MM.1S (cell line): ENCODE data around the gene ZNF277.

Source experiments
- EZH2 ChIP-seq: fragments of 300-600 bp; sonication (generic); optimal IDR thresholded peaks from 2 replicates; pipeline ENCODE3; 2017; ENCODE audit warnings: low read depth, mild to moderate bottlenecking, antibody characterized with exemption, low read length, mixed read lengths
- EZH2phosphoT487 ChIP-seq: fragments of 300-600 bp; sonication (generic); IDR thresholded peaks from 2 replicates; pipeline ENCODE4 v1.6.1; 2018; ENCODE audit warnings: antibody characterized with exemption, low read length
- TF ChIP-seq, protein P1 (sequence below): fragments of 300-600 bp; sonication (generic); IDR thresholded peaks from 2 replicates; pipeline ENCODE4 v1.5.1; 2016; ENCODE audit warnings: antibody characterized with exemption, low read length, mixed read lengths

GRCh38 chr7:112254709-112255387, 48.4 kb downstream of the ZNF277 start:
- TF ChIP-seq, protein P1, sequence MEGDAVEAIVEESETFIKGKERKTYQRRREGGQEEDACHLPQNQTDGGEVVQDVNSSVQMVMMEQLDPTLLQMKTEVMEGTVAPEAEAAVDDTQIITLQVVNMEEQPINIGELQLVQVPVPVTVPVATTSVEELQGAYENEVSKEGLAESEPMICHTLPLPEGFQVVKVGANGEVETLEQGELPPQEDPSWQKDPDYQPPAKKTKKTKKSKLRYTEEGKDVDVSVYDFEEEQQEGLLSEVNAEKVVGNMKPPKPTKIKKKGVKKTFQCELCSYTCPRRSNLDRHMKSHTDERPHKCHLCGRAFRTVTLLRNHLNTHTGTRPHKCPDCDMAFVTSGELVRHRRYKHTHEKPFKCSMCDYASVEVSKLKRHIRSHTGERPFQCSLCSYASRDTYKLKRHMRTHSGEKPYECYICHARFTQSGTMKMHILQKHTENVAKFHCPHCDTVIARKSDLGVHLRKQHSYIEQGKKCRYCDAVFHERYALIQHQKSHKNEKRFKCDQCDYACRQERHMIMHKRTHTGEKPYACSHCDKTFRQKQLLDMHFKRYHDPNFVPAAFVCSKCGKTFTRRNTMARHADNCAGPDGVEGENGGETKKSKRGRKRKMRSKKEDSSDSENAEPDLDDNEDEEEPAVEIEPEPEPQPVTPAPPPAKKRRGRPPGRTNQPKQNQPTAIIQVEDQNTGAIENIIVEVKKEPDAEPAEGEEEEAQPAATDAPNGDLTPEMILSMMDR, result no peak
- TF ChIP-seq EZH2 (no peak), EZH2phosphoT487 (no peak)
